Measurements from ENCODE around the gene IQGAP1. TPM values are rescaled to one million over a fixed set of nuclear protein-coding genes. Genes with fewer than 3 reads are reported as not detected.

Gene IQGAP1
- total RNA-seq, 1 experiment from 2014 or later: 264 TPM

DNA sequence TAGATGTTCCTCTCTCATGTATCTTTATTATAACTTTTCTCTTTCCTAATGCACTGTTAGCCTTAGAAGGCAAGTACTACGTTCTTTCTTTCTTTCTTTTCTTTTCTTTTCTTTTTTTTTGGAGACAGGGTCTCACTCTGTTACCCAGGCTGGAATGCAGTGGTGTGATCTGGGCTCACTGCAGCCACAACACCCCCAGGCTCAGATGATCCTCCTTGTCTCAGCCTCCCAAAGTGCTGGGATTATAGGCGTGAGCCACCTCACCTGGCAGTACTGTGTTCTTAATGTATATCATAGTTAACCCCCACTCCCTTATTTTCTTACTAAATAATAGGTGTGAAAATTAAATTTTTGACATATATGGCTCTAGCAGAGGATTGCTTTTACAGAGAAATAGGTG lies 23.1 kb downstream of the IQGAP1 start:
- POLR2A ChIA-PET: interaction anchor here (0.7 to 4.9 kb wide), 4 partner anchors 10 to 59 kb away, joined by 3 to 159 read pairs (median 30); partner anchors contain the start of genes IQGAP1 and ZNF774
- no peak for TF ChIP-seq CTCF (IDR thresholded peaks at IDR 0.05; ENCODE audit: unreplicated experiment)
- intact Hi-C loops (cut with micrococcal nuclease): no loop called here
- Mint-ChIP-seq H3K27me3 (ENCODE audit: insufficient read depth, unreplicated experiment) (no peaks in the 10 kb centered on the region), H3K4me3 (ENCODE audit: unreplicated experiment) (no peak overlapping the region), H3K27ac (ENCODE audit: low read depth, unreplicated experiment) (peak overlapping the region; percentile 65), H3K4me1 (ENCODE audit: insufficient read depth, unreplicated experiment) (peaks cover 71% of the 10 kb centered on the region), H3K36me3 (ENCODE audit: insufficient read depth, unreplicated experiment) (peaks cover 23% of the 10 kb centered on the region), H3K9me3 (ENCODE audit: unreplicated experiment) (no peaks in the 10 kb centered on the region)
- no peak for DNase-seq (ENCODE audit: unreplicated experiment)
- CTCF ChIA-PET: no interaction called here
- BruUV-seq (replicated peaks): no TSS peak

DNA sequence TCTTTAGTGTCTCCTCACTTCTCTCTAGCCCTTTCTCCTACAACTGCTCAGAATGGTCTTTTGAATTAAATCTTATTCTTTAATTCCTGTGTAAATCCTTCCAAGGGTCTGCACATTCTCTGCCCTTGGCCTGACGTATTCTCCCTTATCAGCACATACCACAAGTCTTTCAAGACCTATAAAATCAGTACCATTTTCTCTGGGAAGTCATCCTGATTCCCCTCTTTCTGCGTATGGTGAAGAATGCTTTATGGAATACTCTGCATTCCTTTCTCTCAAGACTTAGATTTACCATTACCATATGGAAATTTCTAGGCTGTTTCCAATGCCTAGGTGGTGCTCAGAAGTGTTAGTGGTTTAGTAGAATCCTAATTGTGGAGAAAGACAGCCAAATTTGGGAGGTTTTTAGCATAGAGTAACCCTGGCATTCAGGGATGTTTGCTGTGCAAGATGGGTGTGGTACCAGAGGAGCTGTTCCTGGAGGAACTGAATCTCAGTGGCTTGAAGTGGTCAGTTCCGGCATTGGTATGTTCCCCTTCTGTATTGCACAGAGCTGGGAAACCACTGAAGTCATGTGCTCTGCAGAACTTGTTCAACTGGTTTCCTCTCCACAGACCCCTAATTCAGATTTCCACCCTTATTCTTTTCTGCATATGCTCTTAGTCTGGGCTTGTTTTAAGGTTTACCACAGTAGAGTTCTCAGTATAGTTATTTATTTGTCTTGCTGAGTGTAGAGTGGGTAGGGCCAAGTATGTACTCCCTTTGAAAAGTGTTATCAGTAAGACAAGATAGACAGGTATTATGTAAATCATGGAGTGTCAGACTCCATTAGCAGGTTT lies 24.5 kb downstream of the IQGAP1 start:
- intact Hi-C loops (cut with micrococcal nuclease): no loop called here
- no TSS peak for BruUV-seq (replicated peaks)
- H3K4me1 Mint-ChIP-seq (ENCODE audit: insufficient read depth, unreplicated experiment): peaks cover 57% of the 10 kb centered on the region
- peak overlapping the region; percentile 8 for H3K4me3 Mint-ChIP-seq (ENCODE audit: unreplicated experiment)
- no peak for TF ChIP-seq CTCF (IDR thresholded peaks at IDR 0.05; ENCODE audit: unreplicated experiment)
- CTCF ChIA-PET: interaction anchor here (0.8 to 1.7 kb wide), 5 partner anchors 10 to 92 kb away, joined by 3 to 8 read pairs (median 4); no protein-coding TSS in a partner anchor
- H3K9me3 Mint-ChIP-seq (ENCODE audit: unreplicated experiment): no peaks in the 10 kb centered on the region
- POLR2A ChIA-PET: interaction anchor here (0.6 to 4.9 kb wide), 9 partner anchors 11 to 51 kb away, joined by 3 to 159 read pairs (median 5); partner anchors contain the start of gene IQGAP1
- peak overlapping the region; percentile 65 for H3K27ac Mint-ChIP-seq (ENCODE audit: low read depth, unreplicated experiment)
- H3K27me3 Mint-ChIP-seq (ENCODE audit: insufficient read depth, unreplicated experiment): no peaks in the 10 kb centered on the region
- peaks cover 32% of the 10 kb centered on the region for H3K36me3 Mint-ChIP-seq (ENCODE audit: insufficient read depth, unreplicated experiment)
- DNase-seq (ENCODE audit: unreplicated experiment): peak; percentile 46

DNA sequence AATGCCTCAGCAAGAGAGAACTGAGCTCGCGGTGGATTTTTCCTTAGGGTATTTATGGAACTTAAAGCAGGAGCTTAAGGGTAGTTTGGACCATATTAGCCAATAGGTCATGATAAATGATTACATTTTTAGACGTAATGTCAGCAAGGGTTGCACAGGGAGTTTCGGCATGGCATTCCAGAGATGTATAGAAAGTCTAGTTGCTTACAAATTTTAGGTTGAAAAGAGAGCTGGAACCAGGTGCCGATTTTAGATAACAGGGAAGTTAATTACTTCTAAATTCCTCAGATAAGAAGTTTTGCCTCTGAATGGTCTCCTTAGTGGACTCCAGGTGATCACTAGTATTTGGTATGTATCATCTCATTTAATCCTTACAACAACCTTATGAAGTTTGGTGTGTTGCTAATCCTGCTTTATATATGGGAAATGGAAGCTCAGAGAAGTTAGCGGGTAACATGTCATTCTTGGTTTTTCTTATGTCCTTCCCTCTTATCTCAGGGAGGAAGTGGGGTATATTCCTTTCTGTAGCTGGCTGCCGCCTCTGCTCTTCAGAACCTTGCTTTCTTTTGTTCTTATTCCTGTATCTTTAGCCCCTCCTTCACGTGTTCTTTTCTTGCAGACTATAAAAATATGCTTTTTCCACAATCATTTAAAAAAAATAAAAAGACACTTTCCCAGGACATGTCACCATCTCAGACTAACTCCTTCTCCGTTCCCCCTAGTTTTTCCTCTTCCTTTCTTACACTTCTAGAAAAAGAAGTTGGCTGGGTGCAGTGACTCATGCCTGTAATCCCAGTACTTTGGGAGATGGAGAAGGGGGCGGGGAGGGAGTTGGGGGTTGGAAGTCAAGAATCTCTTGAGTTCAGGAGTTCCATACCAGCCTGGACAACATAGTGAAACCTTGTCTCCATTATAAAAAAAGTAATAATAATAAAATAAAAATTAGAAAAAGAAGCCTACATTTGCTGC lies 25.7 kb downstream of the IQGAP1 start:
- Mint-ChIP-seq H3K4me3 (ENCODE audit: unreplicated experiment) (peak overlapping the region; percentile 55), H3K4me1 (ENCODE audit: insufficient read depth, unreplicated experiment) (peaks cover 50% of the 10 kb centered on the region), H3K27me3 (ENCODE audit: insufficient read depth, unreplicated experiment) (no peaks in the 10 kb centered on the region), H3K27ac (ENCODE audit: low read depth, unreplicated experiment) (peak overlapping the region; percentile 65), H3K36me3 (ENCODE audit: insufficient read depth, unreplicated experiment) (peaks cover 32% of the 10 kb centered on the region), H3K9me3 (ENCODE audit: unreplicated experiment) (no peaks in the 10 kb centered on the region)
- POLR2A ChIA-PET: interaction anchor here (0.8 to 4.9 kb wide), 12 partner anchors 10 to 230 kb away, joined by 3 to 159 read pairs (median 6); partner anchors contain the start of gene IQGAP1
- CTCF ChIA-PET: interaction anchor here (0.6 to 1.7 kb wide), 8 partner anchors 9 to 238 kb away, joined by 3 to 8 read pairs (median 4); no protein-coding TSS in a partner anchor
- intact Hi-C loops (cut with micrococcal nuclease): loop anchor here (2.0 kb wide), 1 partner anchor 51 kb away; no protein-coding TSS in a partner anchor
- peak; percentile 67 for DNase-seq (ENCODE audit: unreplicated experiment)
- no peak for TF ChIP-seq CTCF (IDR thresholded peaks at IDR 0.05; ENCODE audit: unreplicated experiment)
- no TSS peak for BruUV-seq (replicated peaks)

Measured in MCF 10A (cell line).